HG03108 (cell line): Measurements from ENCODE around the gene ZNF213.
A peak's percentile ranks its signal among the peaks of the same experiment; 100 is the strongest.

Experiments used
- ATAC-seq: cut with Tn5 transposase; IDR thresholded peaks from one replicate; pipeline ENCODE4 v1.9.1; 2021; ENCODE audit warnings: moderate library complexity; ENCODE audit not compliant: unreplicated experiment

ZNF213 gene

GRCh38 chr16:3099732-3100499 is 34.9 kb upstream of the ZNF213 start:
- ATAC-seq, result peak; percentile 59

- ATAC-seq, result no peak
These were observed 33.6 kb upstream of the ZNF213 start for GRCh38 chr16:3101018-3101840.

- ATAC-seq, result no peak
These were observed 32.9 kb upstream of the ZNF213 start for GRCh38 chr16:3101841-3102470.

- peak; percentile 70 for ATAC-seq
These were observed 28.5 kb upstream of the ZNF213 start for GRCh38 chr16:3106205-3106928.

GRCh38 chr16:3112058-3112880 is 22.6 kb upstream of the ZNF213 start, which contains the start of gene ZNF205:
Gene ZNF205 (plus strand): TSS chr16:3112586. CDS start chr16:3113431, 845 bp downstream.
- ATAC-seq, result no peak

GRCh38 chr16:3112881-3113574 is 21.8 kb upstream of the ZNF213 start:
- ATAC-seq, result no peak

GRCh38 chr16:3113765-3114479 is 20.9 kb upstream of the ZNF213 start:
- no peak for ATAC-seq

- ATAC-seq, result no peak
These were observed 19.8 kb upstream of the ZNF213 start for GRCh38 chr16:3115003-3115402.

GRCh38 chr16:3115561-3115960 is 19.3 kb upstream of the ZNF213 start:
- ATAC-seq, result no peak

GRCh38 chr16:3118204-3118790 is 16.5 kb upstream of the ZNF213 start:
- no peak for ATAC-seq

- ATAC-seq, result no peak
These were observed 16.0 kb upstream of the ZNF213 start for GRCh38 chr16:3118846-3119245.

- ATAC-seq, result no peak
These were observed 15.5 kb upstream of the ZNF213 start for GRCh38 chr16:3119286-3119685.

GRCh38 chr16:3119701-3120408 is 15.0 kb upstream of the ZNF213 start:
- no peak for ATAC-seq

GRCh38 chr16:3120435-3120834 is 14.4 kb upstream of the ZNF213 start:
- no peak for ATAC-seq

- no peak for ATAC-seq
These were observed 12.9 kb upstream of the ZNF213 start for GRCh38 chr16:3121851-3122467.

GRCh38 chr16:3122926-3123570 is 11.8 kb upstream of the ZNF213 start:
- no peak for ATAC-seq
